ENCODE measurements around the gene ATRNL1. TPM values are rescaled to one million over a fixed set of nuclear protein-coding genes. Genes with fewer than 3 reads are reported as not detected.
A peak's percentile ranks its signal among the peaks of the same experiment; 100 is the strongest.

Gene ATRNL1
- total and polyA plus RNA-seq, 2 of the 8 experiments (the other 6 are each of a cell fraction or from before 2014, with no cell fraction given), result 5.1 to 17.6 TPM

GRCh38 chr10:115092555-115093285, 445 bp upstream of the ATRNL1 start (continued):
- peak; percentile 92 for TF ChIP-seq MAX (IDR thresholded peaks at IDR 0.05)
- no peak for TF ChIP-seq CHD1 (IDR thresholded peaks at IDR 0.05; ENCODE audit: low read depth, low read length)
- TF ChIP-seq CHD7 (IDR thresholded peaks at IDR 0.05; ENCODE audit: insufficient replicate concordance, low read length), result no peak
- no peak for TF ChIP-seq GABPA (IDR thresholded peaks at IDR 0.05; ENCODE audit: borderline replicate concordance, insufficient read depth, low read length)
- TF ChIP-seq RAD21 (IDR thresholded peaks at IDR 0.05 in 1 of 2, conservative IDR thresholded peaks at IDR 0.05 in 1 of 2; ENCODE audit: low read depth in 2 of 2, low read length in 2 of 2), result peak in 1 of 2 experiments; percentile 7; a peak in 1 of 4 replicates
- TF ChIP-seq KDM4A (IDR thresholded peaks at IDR 0.05; ENCODE audit: low read depth, low read length, severe bottlenecking), result peak; percentile 45
- TF ChIP-seq PHF8 (conservative IDR thresholded peaks at IDR 0.05; ENCODE audit: low read depth, low read length), result peak; percentile 68; the same call in 1 of the 2 replicates
- TF ChIP-seq CHD2 (IDR thresholded peaks at IDR 0.05; ENCODE audit: low read length), result no peak
- TF ChIP-seq CTBP2 (IDR thresholded peaks at IDR 0.05; ENCODE audit: borderline replicate concordance, insufficient read depth, insufficient read length, low read length), result no peak

Data from H1 (cell line).